ENCODE data around the gene ZSCAN29.
"Not testable (repeated sequence)": the region's sequence is repeated elsewhere in the genome, so short reads cannot be mapped to it uniquely, and the experiment has no call there.

Gene ZSCAN29

GRCh38 chr15:43402255-43402654 lies 31.4 kb upstream of the ZSCAN29 start:
- TF ChIP-seq BACH2 (CRISPR knock-in tag; IDR thresholded peaks at IDR 0.05; ENCODE audit: borderline replicate concordance), result no peak
- TF ChIP-seq ARNTL (CRISPR knock-in tag; IDR thresholded peaks at IDR 0.05; ENCODE audit: borderline replicate concordance, low read depth), result no peak
- TF ChIP-seq, protein P1, sequence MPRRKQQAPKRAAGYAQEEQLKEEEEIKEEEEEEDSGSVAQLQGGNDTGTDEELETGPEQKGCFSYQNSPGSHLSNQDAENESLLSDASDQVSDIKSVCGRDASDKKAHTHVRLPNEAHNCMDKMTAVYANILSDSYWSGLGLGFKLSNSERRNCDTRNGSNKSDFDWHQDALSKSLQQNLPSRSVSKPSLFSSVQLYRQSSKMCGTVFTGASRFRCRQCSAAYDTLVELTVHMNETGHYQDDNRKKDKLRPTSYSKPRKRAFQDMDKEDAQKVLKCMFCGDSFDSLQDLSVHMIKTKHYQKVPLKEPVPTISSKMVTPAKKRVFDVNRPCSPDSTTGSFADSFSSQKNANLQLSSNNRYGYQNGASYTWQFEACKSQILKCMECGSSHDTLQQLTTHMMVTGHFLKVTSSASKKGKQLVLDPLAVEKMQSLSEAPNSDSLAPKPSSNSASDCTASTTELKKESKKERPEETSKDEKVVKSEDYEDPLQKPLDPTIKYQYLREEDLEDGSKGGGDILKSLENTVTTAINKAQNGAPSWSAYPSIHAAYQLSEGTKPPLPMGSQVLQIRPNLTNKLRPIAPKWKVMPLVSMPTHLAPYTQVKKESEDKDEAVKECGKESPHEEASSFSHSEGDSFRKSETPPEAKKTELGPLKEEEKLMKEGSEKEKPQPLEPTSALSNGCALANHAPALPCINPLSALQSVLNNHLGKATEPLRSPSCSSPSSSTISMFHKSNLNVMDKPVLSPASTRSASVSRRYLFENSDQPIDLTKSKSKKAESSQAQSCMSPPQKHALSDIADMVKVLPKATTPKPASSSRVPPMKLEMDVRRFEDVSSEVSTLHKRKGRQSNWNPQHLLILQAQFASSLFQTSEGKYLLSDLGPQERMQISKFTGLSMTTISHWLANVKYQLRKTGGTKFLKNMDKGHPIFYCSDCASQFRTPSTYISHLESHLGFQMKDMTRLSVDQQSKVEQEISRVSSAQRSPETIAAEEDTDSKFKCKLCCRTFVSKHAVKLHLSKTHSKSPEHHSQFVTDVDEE (CRISPR knock-in tag; IDR thresholded peaks at IDR 0.05), result no peak
- no peak for ATAC-seq

GRCh38 chr15:43393592-43393991 lies 22.7 kb upstream of the ZSCAN29 start:
- not testable (repeated sequence) for ATAC-seq

- no peak for ATAC-seq
- TF ChIP-seq ZNF8 (CRISPR knock-in tag; IDR thresholded peaks at IDR 0.05) (no peak), BACH2 (CRISPR knock-in tag; IDR thresholded peaks at IDR 0.05; ENCODE audit: borderline replicate concordance) (no peak), ZNF565 (CRISPR knock-in tag; conservative IDR thresholded peaks at IDR 0.05; ENCODE audit: low read depth) (no peak), ARNTL (CRISPR knock-in tag; IDR thresholded peaks at IDR 0.05; ENCODE audit: borderline replicate concordance, low read depth) (no peak), CSDC2 (CRISPR knock-in tag; IDR thresholded peaks at IDR 0.05) (no peak), ZNF70 (CRISPR knock-in tag; IDR thresholded peaks at IDR 0.05) (no peak), ESRRG (CRISPR knock-in tag; IDR thresholded peaks at IDR 0.05) (no peak), PATZ1 (CRISPR knock-in tag; IDR thresholded peaks at IDR 0.05; ENCODE audit: borderline replicate concordance) (no peak), OSR1 (CRISPR knock-in tag; IDR thresholded peaks at IDR 0.05) (no peak), PPARA (CRISPR knock-in tag; IDR thresholded peaks at IDR 0.05; ENCODE audit: borderline replicate concordance) (no peak), POU6F1 (CRISPR knock-in tag; IDR thresholded peaks at IDR 0.05; ENCODE audit: borderline replicate concordance, low read depth) (no peak), ISL1 (CRISPR knock-in tag; IDR thresholded peaks at IDR 0.05) (no peak), RARB (CRISPR knock-in tag; IDR thresholded peaks at IDR 0.05) (no peak), ZFP3 (CRISPR knock-in tag; IDR thresholded peaks at IDR 0.05) (no peak)
- TF ChIP-seq, protein P2, sequence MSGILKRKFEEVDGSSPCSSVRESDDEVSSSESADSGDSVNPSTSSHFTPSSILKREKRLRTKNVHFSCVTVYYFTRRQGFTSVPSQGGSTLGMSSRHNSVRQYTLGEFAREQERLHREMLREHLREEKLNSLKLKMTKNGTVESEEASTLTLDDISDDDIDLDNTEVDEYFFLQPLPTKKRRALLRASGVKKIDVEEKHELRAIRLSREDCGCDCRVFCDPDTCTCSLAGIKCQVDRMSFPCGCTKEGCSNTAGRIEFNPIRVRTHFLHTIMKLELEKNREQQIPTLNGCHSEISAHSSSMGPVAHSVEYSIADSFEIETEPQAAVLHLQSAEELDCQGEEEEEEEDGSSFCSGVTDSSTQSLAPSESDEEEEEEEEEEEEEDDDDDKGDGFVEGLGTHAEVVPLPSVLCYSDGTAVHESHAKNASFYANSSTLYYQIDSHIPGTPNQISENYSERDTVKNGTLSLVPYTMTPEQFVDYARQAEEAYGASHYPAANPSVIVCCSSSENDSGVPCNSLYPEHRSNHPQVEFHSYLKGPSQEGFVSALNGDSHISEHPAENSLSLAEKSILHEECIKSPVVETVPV (CRISPR knock-in tag; IDR thresholded peaks at IDR 0.05), result no peak
- TF ChIP-seq, protein P1 (CRISPR knock-in tag; IDR thresholded peaks at IDR 0.05), result no peak
Measured at GRCh38 chr15:43390723-43391122, 19.9 kb upstream of the ZSCAN29 start.

DNA sequence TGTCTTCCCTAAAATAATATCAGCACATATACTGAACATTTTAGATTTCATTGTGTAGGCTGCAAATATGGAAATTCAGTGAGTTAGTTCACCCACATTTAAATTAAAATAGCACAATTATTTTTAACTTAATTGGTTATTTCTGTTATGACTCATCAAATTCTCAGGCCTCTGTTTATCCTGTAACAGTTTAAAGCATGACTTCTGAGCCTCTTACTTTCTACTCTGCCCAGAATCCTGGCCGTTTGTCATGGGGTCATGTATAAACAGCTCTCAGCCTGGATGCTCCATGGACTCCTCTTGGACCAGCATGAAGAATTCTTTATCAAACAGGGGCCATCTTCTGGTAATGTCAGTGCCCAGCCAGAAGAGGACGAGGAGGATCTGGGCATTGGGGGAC lies 12.2 kb upstream of the ZSCAN29 start:
- TF ChIP-seq ZFP30 (CRISPR knock-in tag; IDR thresholded peaks at IDR 0.05), result no peak
- no peak for TF ChIP-seq ISL1 (CRISPR knock-in tag; IDR thresholded peaks at IDR 0.05)
- no peak for TF ChIP-seq ZC3H10 (CRISPR knock-in tag; IDR thresholded peaks at IDR 0.05)
- TF ChIP-seq TCF4 (CRISPR knock-in tag; IDR thresholded peaks at IDR 0.05; ENCODE audit: borderline replicate concordance), result no peak
- no peak for TF ChIP-seq ESRRG (CRISPR knock-in tag; IDR thresholded peaks at IDR 0.05)
- TF ChIP-seq CSDC2 (CRISPR knock-in tag; IDR thresholded peaks at IDR 0.05), result no peak
- TF ChIP-seq OSR1 (CRISPR knock-in tag; IDR thresholded peaks at IDR 0.05), result no peak
- no peak for ATAC-seq
